ENCODE results near the gene EXOC6B. TPM values are rescaled to one million over a fixed set of nuclear protein-coding genes. Genes with fewer than 3 reads are reported as not detected.

Gene EXOC6B
- total RNA-seq, 1 experiment from 2014 or later, result 33.7 TPM

GRCh38 chr2:72293620-72294019 lies 532.2 kb downstream of the EXOC6B start (continued):
- TF ChIP-seq TEAD1 (CRISPR knock-in tag; IDR thresholded peaks at IDR 0.05) (no peak), MXD4 (CRISPR knock-in tag; IDR thresholded peaks at IDR 0.05; ENCODE audit: borderline replicate concordance) (no peak), ZNF416 (CRISPR knock-in tag; IDR thresholded peaks at IDR 0.05) (no peak), ZNF512 (CRISPR knock-in tag; IDR thresholded peaks at IDR 0.05; ENCODE audit: borderline replicate concordance) (no peak), AFF4 (CRISPR knock-in tag; IDR thresholded peaks at IDR 0.05; ENCODE audit: borderline replicate concordance) (no peak), NR1H2 (CRISPR knock-in tag; IDR thresholded peaks at IDR 0.05) (no peak), ZNF317 (CRISPR knock-in tag; IDR thresholded peaks at IDR 0.05; ENCODE audit: borderline replicate concordance, low read depth) (no peak), SP1 (CRISPR knock-in tag; conservative IDR thresholded peaks at IDR 0.05) (no peak), CBFB (CRISPR knock-in tag; IDR thresholded peaks at IDR 0.05; ENCODE audit: low read depth) (no peak), JAZF1 (CRISPR knock-in tag; IDR thresholded peaks at IDR 0.05) (no peak)

- POLR2A ChIA-PET, result no interaction called here
- Mint-ChIP-seq H3K27me3 (ENCODE audit: low read depth) (no peaks in the 10 kb centered on the region), H3K27ac (no peak overlapping the region), H3K4me3 (no peak overlapping the region), H3K4me1 (no peaks in the 10 kb centered on the region), H3K9me3 (peaks cover 1% of the 10 kb centered on the region; the same call in 1 of the 2 replicates), H3K36me3 (no peaks in the 10 kb centered on the region)
- CTCF ChIA-PET, result no interaction called here
- DNase-seq (ENCODE audit: low spot score), result no peak
- TF ChIP-seq GTF2I (CRISPR knock-in tag; conservative IDR thresholded peaks at IDR 0.05), result no peak
- TF ChIP-seq ELF4 (CRISPR knock-in tag; IDR thresholded peaks at IDR 0.05; ENCODE audit: low read depth), result no peak
- TF ChIP-seq ZNF121 (CRISPR knock-in tag; IDR thresholded peaks at IDR 0.05), result no peak
- TF ChIP-seq SOX15 (CRISPR knock-in tag; IDR thresholded peaks at IDR 0.05), result no peak
- TF ChIP-seq MAX (CRISPR knock-in tag; IDR thresholded peaks at IDR 0.05), result no peak
- TF ChIP-seq OVOL2 (CRISPR knock-in tag; IDR thresholded peaks at IDR 0.05; ENCODE audit: borderline replicate concordance), result no peak
- ATAC-seq, result no peak
Measured at GRCh38 chr2:72292433-72292832, 533.4 kb downstream of the EXOC6B start.

GRCh38 chr2:72291059-72291458 lies 534.8 kb downstream of the EXOC6B start:
- ATAC-seq (no peak), DNase-seq (ENCODE audit: low spot score) (no peak)
- Mint-ChIP-seq H3K36me3 (no peaks in the 10 kb centered on the region), H3K27ac (no peak overlapping the region), H3K9me3 (no peaks in the 10 kb centered on the region), H3K4me1 (0 out of 2 replicates have a peak, but pooled peaks cover 1% of the 10 kb centered on the region), H3K4me3 (no peak overlapping the region), H3K27me3 (ENCODE audit: low read depth) (no peaks in the 10 kb centered on the region)
- ChIA-PET POLR2A (no interaction called here), CTCF (interaction anchor here (1.0 to 1.6 kb wide), 2 partner anchors 35 to 118 kb away, joined by 4 to 7 read pairs; no protein-coding TSS in a partner anchor)
- TF ChIP-seq IRF1 (CRISPR knock-in tag; IDR thresholded peaks at IDR 0.05), result no peak
- TF ChIP-seq TP53 (CRISPR knock-in tag; IDR thresholded peaks at IDR 0.05), result no peak
- TF ChIP-seq ATF2 (CRISPR knock-in tag; IDR thresholded peaks at IDR 0.05; ENCODE audit: borderline replicate concordance, low read depth), result no peak
- no peak for TF ChIP-seq PRDM15 (CRISPR knock-in tag; IDR thresholded peaks at IDR 0.05)
- TF ChIP-seq GTF2I (CRISPR knock-in tag; conservative IDR thresholded peaks at IDR 0.05), result no peak
